Measurements from ENCODE around the gene SPAG16. TPM values are rescaled to one million over a fixed set of nuclear protein-coding genes. Genes with fewer than 3 reads are reported as not detected.
"Not testable (repeated sequence)": the region's sequence is repeated elsewhere in the genome, so short reads cannot be mapped to it uniquely, and the experiment has no call there.

The SPAG16 gene
- total RNA-seq, 4 donors from 2014 or later: 5.0 to 73.8 (median 21.6) TPM

DNA sequence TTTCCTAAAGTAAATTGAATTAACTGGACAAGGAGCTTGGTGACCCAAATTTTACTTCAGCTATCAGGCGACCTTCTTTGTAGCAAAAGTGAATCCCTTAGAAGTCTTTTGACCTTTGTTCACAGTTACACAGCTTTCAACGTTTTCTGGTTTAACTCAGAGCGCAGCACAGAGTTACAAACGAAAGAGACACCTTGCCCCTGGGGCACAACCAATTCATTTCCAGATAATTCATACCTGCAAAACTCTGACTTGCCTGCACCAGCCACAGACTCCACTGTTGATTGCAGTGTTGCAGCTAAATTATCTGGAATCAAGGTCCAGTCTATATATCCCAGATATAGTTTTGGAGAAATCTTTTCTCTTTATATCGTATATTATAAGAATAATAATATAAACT lies 768.0 kb downstream of the SPAG16 start:
- no peaks in the 10 kb centered on the region for H3K4me1 ChIP-seq

DNA sequence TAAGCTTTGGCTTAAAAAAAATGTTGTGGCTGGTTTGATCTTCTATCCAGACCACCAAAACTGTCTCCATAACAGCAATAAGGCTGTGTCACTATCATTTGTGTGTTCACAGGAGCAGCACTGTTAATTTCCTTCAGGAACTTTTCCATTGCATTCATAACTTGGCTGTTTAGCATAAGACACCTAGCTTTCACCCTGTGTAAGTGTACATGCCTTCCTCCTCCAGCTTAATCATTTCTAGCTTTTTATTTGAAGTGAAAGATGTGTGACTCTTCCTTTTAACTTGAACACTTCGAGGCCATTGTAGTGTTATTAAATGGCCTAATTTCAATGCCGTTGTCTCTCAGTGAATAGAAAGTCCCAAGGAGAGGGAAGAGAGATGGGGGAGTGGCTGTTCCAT lies 773.7 kb downstream of the SPAG16 start:
- no peak overlapping the region for H3K4me3 ChIP-seq
- H3K4me1 ChIP-seq: no peaks in the 10 kb centered on the region
- intact Hi-C loops (cut with DNase I; ENCODE audit: low total_unique reads): no loop called here
- no peaks in the 10 kb centered on the region for H3K27me3 ChIP-seq
- TF ChIP-seq, protein P1, sequence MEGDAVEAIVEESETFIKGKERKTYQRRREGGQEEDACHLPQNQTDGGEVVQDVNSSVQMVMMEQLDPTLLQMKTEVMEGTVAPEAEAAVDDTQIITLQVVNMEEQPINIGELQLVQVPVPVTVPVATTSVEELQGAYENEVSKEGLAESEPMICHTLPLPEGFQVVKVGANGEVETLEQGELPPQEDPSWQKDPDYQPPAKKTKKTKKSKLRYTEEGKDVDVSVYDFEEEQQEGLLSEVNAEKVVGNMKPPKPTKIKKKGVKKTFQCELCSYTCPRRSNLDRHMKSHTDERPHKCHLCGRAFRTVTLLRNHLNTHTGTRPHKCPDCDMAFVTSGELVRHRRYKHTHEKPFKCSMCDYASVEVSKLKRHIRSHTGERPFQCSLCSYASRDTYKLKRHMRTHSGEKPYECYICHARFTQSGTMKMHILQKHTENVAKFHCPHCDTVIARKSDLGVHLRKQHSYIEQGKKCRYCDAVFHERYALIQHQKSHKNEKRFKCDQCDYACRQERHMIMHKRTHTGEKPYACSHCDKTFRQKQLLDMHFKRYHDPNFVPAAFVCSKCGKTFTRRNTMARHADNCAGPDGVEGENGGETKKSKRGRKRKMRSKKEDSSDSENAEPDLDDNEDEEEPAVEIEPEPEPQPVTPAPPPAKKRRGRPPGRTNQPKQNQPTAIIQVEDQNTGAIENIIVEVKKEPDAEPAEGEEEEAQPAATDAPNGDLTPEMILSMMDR (IDR thresholded peaks at IDR 0.05): no peak
- no peak for TF ChIP-seq POLR2A (IDR thresholded peaks at IDR 0.05)
- DNase-seq: no peak
- H3K9me3 ChIP-seq: no peaks in the 10 kb centered on the region
- no peak overlapping the region for H3K27ac ChIP-seq
- H3K36me3 ChIP-seq: no peaks in the 10 kb centered on the region

More for the DNA sequence above, 768.0 kb downstream of the SPAG16 start:
- H3K4me3 ChIP-seq: no peak overlapping the region
- no peaks in the 10 kb centered on the region for H3K36me3 ChIP-seq
- H3K27ac ChIP-seq: no peak overlapping the region
- intact Hi-C loops (cut with DNase I; ENCODE audit: low total_unique reads): no loop called here
- H3K27me3 ChIP-seq: no peaks in the 10 kb centered on the region
- TF ChIP-seq, protein P1 (IDR thresholded peaks at IDR 0.05): no peak
- TF ChIP-seq POLR2A (IDR thresholded peaks at IDR 0.05): no peak
- H3K9me3 ChIP-seq: no peaks in the 10 kb centered on the region
- no peak for DNase-seq

DNA sequence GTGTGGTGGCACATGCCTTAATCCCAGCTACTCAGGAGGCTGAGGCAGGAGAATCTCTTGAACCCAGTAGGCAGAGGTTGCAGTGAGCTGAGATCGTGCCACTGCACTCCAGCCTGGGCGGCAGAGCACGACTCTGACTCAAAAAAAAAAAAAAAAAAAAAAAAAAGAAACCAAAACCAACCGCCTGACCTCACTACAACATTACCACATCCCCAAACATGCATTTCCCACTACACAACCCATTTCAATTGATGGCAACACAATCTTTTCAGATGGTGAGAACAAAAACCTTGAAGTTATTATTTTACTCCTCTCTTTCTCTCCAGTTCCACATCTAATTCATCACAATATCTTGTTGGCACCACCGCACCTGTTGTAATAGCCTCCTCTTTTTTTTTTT lies 778.0 kb downstream of the SPAG16 start:
- H3K27ac ChIP-seq; DNase-seq; H3K9me3 ChIP-seq; H3K36me3 ChIP-seq; intact Hi-C loops (cut with DNase I; ENCODE audit: low total_unique reads); H3K4me1 ChIP-seq; H3K4me3 ChIP-seq; H3K27me3 ChIP-seq: not testable (repeated sequence)

DNA sequence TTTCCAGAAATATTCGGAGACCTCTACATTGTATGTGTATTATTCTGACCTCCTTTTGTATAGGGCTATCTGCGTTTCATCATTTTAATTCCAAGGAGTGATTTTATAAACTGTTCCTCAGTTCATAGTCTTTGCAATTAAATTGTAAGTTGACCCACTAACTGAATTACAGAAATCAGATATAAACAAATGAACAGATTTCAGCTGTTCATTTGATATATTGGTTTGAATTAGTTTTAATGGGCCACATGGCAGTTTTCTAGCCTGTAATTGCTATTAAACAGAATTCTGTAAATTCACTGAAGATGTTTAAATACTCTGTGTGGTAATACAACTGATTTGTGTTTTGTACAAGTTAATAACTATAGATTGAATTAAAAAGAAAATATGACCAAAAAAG lies 780.2 kb downstream of the SPAG16 start:
- H3K4me1 ChIP-seq: no peaks in the 10 kb centered on the region
- TF ChIP-seq, protein P1 (IDR thresholded peaks at IDR 0.05): no peak
- no peak for TF ChIP-seq POLR2A (IDR thresholded peaks at IDR 0.05)
- H3K27ac ChIP-seq: no peak overlapping the region
- H3K9me3 ChIP-seq: no peaks in the 10 kb centered on the region
- intact Hi-C loops (cut with DNase I; ENCODE audit: low total_unique reads): no loop called here
- H3K4me3 ChIP-seq: no peak overlapping the region
- DNase-seq: no peak
- H3K27me3 ChIP-seq: no peaks in the 10 kb centered on the region
- H3K36me3 ChIP-seq: no peaks in the 10 kb centered on the region

DNA sequence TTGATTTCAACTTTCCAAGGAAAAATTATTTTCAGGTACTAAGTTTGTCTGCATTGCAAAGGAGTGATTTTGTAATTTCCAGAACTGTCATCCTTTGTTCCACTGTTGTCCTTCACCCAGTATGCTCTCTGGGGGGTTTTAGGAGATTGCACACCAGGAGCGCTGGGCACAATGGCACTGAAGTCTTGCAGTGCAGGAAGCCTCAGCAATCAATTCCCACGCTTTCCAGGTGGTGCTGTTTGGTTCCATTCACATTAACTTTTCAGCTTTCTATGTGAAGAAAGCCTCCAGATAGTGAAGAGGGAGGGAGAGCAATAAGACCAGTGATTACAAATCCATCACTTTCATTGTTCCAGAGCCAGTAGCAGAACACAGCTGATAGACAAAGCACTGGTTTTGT lies 782.6 kb downstream of the SPAG16 start:
- no peak overlapping the region for H3K4me3 ChIP-seq
- H3K9me3 ChIP-seq: no peaks in the 10 kb centered on the region
- intact Hi-C loops (cut with DNase I; ENCODE audit: low total_unique reads): no loop called here
- TF ChIP-seq POLR2A (IDR thresholded peaks at IDR 0.05): no peak
- TF ChIP-seq, protein P1 (IDR thresholded peaks at IDR 0.05): no peak
- no peak for DNase-seq
- H3K4me1 ChIP-seq: no peaks in the 10 kb centered on the region
- H3K36me3 ChIP-seq: no peaks in the 10 kb centered on the region
- H3K27ac ChIP-seq: no peak overlapping the region
- H3K27me3 ChIP-seq: no peaks in the 10 kb centered on the region

DNA sequence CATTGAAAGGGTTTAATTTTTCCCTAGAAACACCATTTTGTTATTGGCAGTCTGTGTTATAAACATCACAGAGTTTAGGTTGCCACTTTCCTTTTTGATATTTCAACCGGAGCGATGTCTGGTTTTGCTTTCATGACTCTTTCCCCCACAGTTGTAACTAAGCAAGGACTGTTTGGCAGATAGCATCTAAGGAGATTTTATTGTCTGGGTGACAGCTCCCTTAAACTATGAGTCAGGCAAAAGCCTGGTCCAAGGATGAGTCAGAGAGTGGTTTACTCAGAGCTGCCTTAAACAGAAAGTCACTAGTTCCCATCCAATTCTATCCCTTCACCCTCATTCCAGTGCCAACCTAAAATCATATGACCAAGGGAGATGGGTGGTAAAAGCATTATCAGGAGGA lies 785.0 kb downstream of the SPAG16 start:
- H3K36me3 ChIP-seq: no peaks in the 10 kb centered on the region
- H3K4me3 ChIP-seq: no peak overlapping the region
- H3K27ac ChIP-seq: peak overlapping the region in 1 of 2 donors; percentile 5
- H3K4me1 ChIP-seq: no peaks in the 10 kb centered on the region
- TF ChIP-seq, protein P1 (IDR thresholded peaks at IDR 0.05): no peak
- TF ChIP-seq POLR2A (IDR thresholded peaks at IDR 0.05): no peak
- H3K9me3 ChIP-seq: no peaks in the 10 kb centered on the region
- H3K27me3 ChIP-seq: no peaks in the 10 kb centered on the region
- DNase-seq: peak in 1 of 2 donors; percentile 19
- intact Hi-C loops (cut with DNase I; ENCODE audit: low total_unique reads): no loop called here
